HepG2 (cell line): Measurements from ENCODE around the gene ARMCX5. TPM values are rescaled to one million over a fixed set of nuclear protein-coding genes. Genes with fewer than 3 reads are reported as not detected.

Experiments
- ATAC-seq: fragments of 200-7000 bp; cut with Tn5 transposase; 3 replicates; pipeline ENCODE4 v1.9.1; 2020; ENCODE audit warnings: mild to moderate bottlenecking, moderate library complexity
- BruUV-seq: library from RNA; stranded (reverse); fragments of 400-500 nt; replicated peaks from 2 replicates; lab custom pipeline; 2021; lab: Mats Ljungman, UMichigan
- CTCF ChIA-PET: fragments of 300-600 bp; formaldehyde crosslinking; extraction: SDS; loops from one replicate; lab custom pipeline; 2021; ENCODE audit warnings: low total read pairs, inconsistent platforms, low intra/inter-chr PET ratio; lab: Yijun Ruan, JAX
- POLR2A ChIA-PET: fragments of 350-600 bp; sonication (Branson Sonifier 250); formaldehyde crosslinking; loops from one replicate; lab custom pipeline; 2020; ENCODE audit warnings: antibody characterized with exemption, inconsistent platforms; lab: Yijun Ruan, JAX
- DNase-seq: peaks from one replicate; pipeline ENCODE4 v3.0.0-alpha.2; 2015; ENCODE audit warnings: low spot score
- FAIRE-seq: peaks from 3 replicates; lab custom pipeline; 2011; peaks lifted over from hg19 to GRCh38; lab: Jason Lieb, UNC
- H2AFZ ChIP-seq: one replicate; pipeline ENCODE4 v1.6.1; 2011; ENCODE audit warnings: low read length, inconsistent platforms
- H3K27ac ChIP-seq: fragments of 300-600 bp; 3 replicates; pipeline ENCODE4 v1.8.0; 2011; ENCODE audit warnings: mixed run types, mild to moderate bottlenecking, mixed read lengths, low read length, inconsistent platforms; ENCODE audit not compliant: insufficient read depth; ENCODE audit errors: extremely low read length
- H3K27me3 ChIP-seq, 2 experiments: fragments of 200-600 bp in 1 of 2; 2 replicates in 1 of 2; 3 replicates in 1 of 2; pipeline versions ENCODE4 v1.6.0 to v1.8.0; 2011; ENCODE audit warnings: low read length in 2 of 2, mild to moderate bottlenecking in 2 of 2, moderate library complexity in 2 of 2, inconsistent platforms in 1 of 2; ENCODE audit not compliant: insufficient read depth in 2 of 2, control insufficient read depth in 1 of 2
- H3K36me3 ChIP-seq, 2 experiments: fragments of 200-600 bp in 1 of 2; replicated peaks in 1 of 2; 2 replicates in 1 of 2; 3 replicates in 1 of 2; pipeline versions ENCODE4 v1.5.1 to v1.8.0; 2011; ENCODE audit warnings: low read length in 2 of 2, inconsistent platforms in 1 of 2; ENCODE audit not compliant: insufficient read depth in 2 of 2, control insufficient read depth in 1 of 2
- H3K4me1 ChIP-seq: 2 replicates; pipeline ENCODE4 v1.5.1; 2012; ENCODE audit warnings: low read length, inconsistent platforms; ENCODE audit not compliant: insufficient read depth
- H3K4me2 ChIP-seq: 2 replicates; pipeline ENCODE4 v1.6.0; 2011; ENCODE audit warnings: low read depth, low read length, inconsistent platforms
- H3K4me3 ChIP-seq, 3 experiments: fragments of 200-600 bp in 1 of 3; sonication (generic), shearing (Covaris generic) in 1 of 3; replicated peaks in 1 of 3; 2 replicates each; pipeline ENCODE4 v1.5.1; 2011 to 2016; ENCODE audit warnings: low read length in 3 of 3, inconsistent platforms in 2 of 3, low read depth in 2 of 3, mild to moderate bottlenecking in 2 of 3, control low read depth in 1 of 3, mixed read lengths in 1 of 3; ENCODE audit not compliant: insufficient read depth in 1 of 3
- H3K79me2 ChIP-seq: one replicate; pipeline ENCODE4 v1.6.1; 2011; ENCODE audit warnings: low read length, inconsistent platforms; ENCODE audit not compliant: insufficient read depth
- H3K9ac ChIP-seq: 2 replicates; pipeline ENCODE4 v1.6.0; 2011; ENCODE audit warnings: mild to moderate bottlenecking, low read depth, low read length, inconsistent platforms; ENCODE audit not compliant: insufficient read depth
- H3K9me3 ChIP-seq: 2 replicates; pipeline ENCODE4 v1.5.1; 2012; ENCODE audit warnings: mild to moderate bottlenecking, low read length
- H4K20me1 ChIP-seq: 2 replicates; pipeline ENCODE4 v1.6.0; 2011; ENCODE audit warnings: inconsistent platforms, mild to moderate bottlenecking, low read length, moderate library complexity; ENCODE audit not compliant: insufficient read depth
- ATF7 ChIP-seq, 2 experiments: fragments of 450-650 bp in 1 of 2; sonication (generic) in 1 of 2; formaldehyde crosslinking in 1 of 2; IDR thresholded peaks; 2 replicates each; pipeline versions ENCODE4 v1.4.0 to v1.6.1; 2016 to 2020; ENCODE audit warnings: antibody characterized with exemption in 1 of 2, mild to moderate bottlenecking in 1 of 2, missing genetic modification reagents in 1 of 2
- POLR2G ChIP-seq: fragments of 200-400 bp; formaldehyde crosslinking; IDR thresholded peaks from 2 replicates; pipeline ENCODE4 v1.6.1; 2018; ENCODE audit warnings: mild to moderate bottlenecking, low read depth, low read length, moderate library complexity
- ZBTB21 ChIP-seq: sonication (generic); formaldehyde crosslinking; IDR thresholded peaks from 2 replicates; pipeline ENCODE4 v1.4.0; 2020; ENCODE audit warnings: missing genetic modification reagents
- ZNF160 ChIP-seq: sonication (generic); formaldehyde crosslinking; IDR thresholded peaks from 2 replicates; pipeline ENCODE4 v1.8.0; 2022; ENCODE audit warnings: mild to moderate bottlenecking, inconsistent platforms, missing genetic modification reagents
- ZNF383 ChIP-seq: sonication (generic); formaldehyde crosslinking; IDR thresholded peaks from 2 replicates; pipeline ENCODE4 v1.4.0; 2020; ENCODE audit warnings: missing genetic modification reagents, mild to moderate bottlenecking, borderline replicate concordance
- WGBS: methylation state at CpG from one replicate; pipeline ENCODE4 v1.1.6; 2017; ENCODE audit warnings: low lambda C conversion rate; 5-methylcytosine and 5-hydroxymethylcytosine counted together
- in situ Hi-C: cut with HindIII; loops from 2 replicates; pipeline ENCODE4 v1.10.0; 2017; ENCODE audit warnings: low pct_unique_long_range_greater_than_20kb; ENCODE audit not compliant: extremely low pct_ligation_motif_present
- intact Hi-C: fragments of 100-400 bp; cut with micrococcal nuclease; formaldehyde crosslinking; loops from one replicate; pipeline ENCODE4 v1.10.0; 2022; ENCODE audit not compliant: unreplicated experiment
- polyA plus RNA-seq, 8 experiments: library from polyadenylated mRNA; depleted of rRNA in 3 of 8; stranded (reverse) in 7 of 8; unstranded in 1 of 8; fragments of >200 nt; fragmentation: Illumina TruSeq in 4 of 8; extraction: Trizol in 4 of 8; gene quantifications; 2 replicates each; pipeline versions ENCODE4 v1.2.1 to v1.2.3, GENCODE V29; 2011 to 2016; ENCODE audit warnings: low read depth in 4 of 8, missing spikeins in 1 of 8, mixed read lengths in 1 of 8; ENCODE audit not compliant: insufficient read depth in 1 of 8
- total RNA-seq, 5 experiments: library from RNA; depleted of rRNA; stranded (reverse); fragments of >200 nt; fragmentation: Illumina TruSeq; extraction: Trizol; gene quantifications; 2 replicates each; pipeline ENCODE4 v1.2.3, GENCODE V29; 2016; ENCODE audit warnings: low read depth in 1 of 5

The ARMCX5 gene
- total and polyA plus RNA-seq, 2 of the 13 experiments (the other 11 are each of a cell fraction or from before 2014, with no cell fraction given): 9.1 to 14.2 TPM

DNA sequence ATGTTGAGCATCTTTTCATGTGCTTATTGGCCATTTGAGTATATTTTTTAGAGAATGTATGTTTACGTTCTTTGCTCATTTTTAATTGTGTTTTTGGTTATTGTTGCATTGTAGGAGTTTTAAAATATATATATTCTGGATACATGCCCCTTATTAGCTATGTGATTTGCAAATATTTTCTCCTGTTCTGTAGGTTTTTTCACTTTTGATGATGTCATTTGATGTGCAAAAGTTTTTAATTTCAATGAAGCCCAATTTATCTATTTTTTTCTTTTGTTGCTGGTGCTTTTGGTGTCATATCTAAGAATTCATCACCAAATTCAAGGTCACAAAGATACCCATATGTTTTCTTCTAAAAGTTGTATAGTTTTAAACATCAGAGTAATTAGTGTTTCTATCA is 6.8 kb downstream of the ARMCX5 start:
- in situ Hi-C loops: no loop called here

DNA sequence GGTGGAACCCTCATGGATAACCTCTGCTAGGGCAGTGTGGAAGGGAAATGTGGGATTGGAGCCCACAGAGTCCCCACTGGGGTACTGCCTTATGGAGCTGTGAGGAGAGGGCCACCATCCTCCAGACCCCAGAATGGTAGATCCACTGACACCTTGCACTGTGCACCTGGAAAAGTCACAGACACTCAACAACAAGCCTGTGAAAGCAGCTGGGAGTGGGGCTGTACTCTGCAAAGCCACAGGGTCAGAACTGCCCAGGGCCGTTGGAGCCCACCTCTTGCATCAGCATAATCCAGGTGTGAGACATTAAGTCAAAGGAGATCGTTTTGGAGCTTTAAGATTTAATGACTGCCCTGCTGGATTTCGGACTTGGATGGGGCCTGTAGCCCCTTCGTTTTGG is 11.6 kb downstream of the ARMCX5 start:
- Histone ChIP-seq H3K79me2 (no peaks in the 10 kb centered on the region), H3K4me2 (no peak overlapping the region), H2AFZ (no peak overlapping the region), H3K9ac (no peak overlapping the region), H3K4me1 (no peaks in the 10 kb centered on the region), H3K4me3 (no peak overlapping the region), H4K20me1 (peaks cover 2% of the 10 kb centered on the region; the same call in 1 of the 2 replicates), H3K27ac (no peak overlapping the region), H3K9me3 (no peaks in the 10 kb centered on the region), H3K36me3 (no peaks in the 10 kb centered on the region; a peak in 1 of 5 replicates), H3K27me3 (no peaks in the 10 kb centered on the region)
- intact Hi-C loops (no loop called here), in situ Hi-C loops (no loop called here)
- POLR2A ChIA-PET: no interaction called here
- CTCF ChIA-PET: no interaction called here
- BruUV-seq: no TSS peak
- 96% methylated on average over 3 of the region's 4 CpGs for WGBS
- no peak for ATAC-seq
- FAIRE-seq: no peak
- no peak for DNase-seq
- TF ChIP-seq ZBTB21 (no peak), POLR2G (no peak), ZNF383 (no peak)

More for the DNA sequence above, 6.8 kb downstream of the ARMCX5 start:
- CTCF ChIA-PET: no interaction called here
- Histone ChIP-seq H3K9ac (no peak overlapping the region), H3K4me1 (peaks cover 6% of the 10 kb centered on the region), H3K4me2 (no peak overlapping the region), H2AFZ (no peak overlapping the region), H3K4me3 (no peak overlapping the region), H4K20me1 (peaks cover 2% of the 10 kb centered on the region; the same call in 1 of the 2 replicates), H3K36me3 (peaks cover 1 to 4% of the 10 kb centered on the region in 2 experiments; a peak in 2 of 5 replicates), H3K27ac (no peak overlapping the region), H3K9me3 (no peaks in the 10 kb centered on the region), H3K79me2 (no peaks in the 10 kb centered on the region), H3K27me3 (no peaks in the 10 kb centered on the region)
- TF ChIP-seq ATF7 (IDR thresholded peaks at IDR 0.05) (peak; percentile 56), ATF7 (CRISPR knock-in tag; IDR thresholded peaks at IDR 0.05) (no peak), ZNF160 (no peak)
- intact Hi-C loops: no loop called here
- ATAC-seq (no peak), FAIRE-seq (no peak), DNase-seq (no peak)
- BruUV-seq: no TSS peak
- WGBS: 100% methylated on average over 1 of the region's 1 CpG
- POLR2A ChIA-PET: no interaction called here
